Vagina (tissue), 2 donors: ENCODE measurements around the gene CRADD.

Source experiments
- POLR2AphosphoS5 ChIP-seq, 2 donors: sonication (generic); formaldehyde crosslinking; IDR thresholded peaks; one replicate each; pipeline ENCODE4 v1.9.0; 2017; ENCODE audit warnings: antibody characterized with exemption in 2 of 2, mild to moderate bottlenecking in 2 of 2, low read depth in 1 of 2; ENCODE audit not compliant: insufficient read depth in 1 of 2
- TF ChIP-seq, protein P1 (sequence below), 3 experiments: fragments of 450-650 bp in 2 of 3; fragments of 200-600 bp in 1 of 3; sonication (generic) in 1 of 3; IDR thresholded peaks; one replicate each; pipeline ENCODE4 v1.5.1; 2017 to 2019; ENCODE audit warnings: antibody characterized with exemption in 3 of 3, mild to moderate bottlenecking in 2 of 3, moderate library complexity in 2 of 3

DNA sequence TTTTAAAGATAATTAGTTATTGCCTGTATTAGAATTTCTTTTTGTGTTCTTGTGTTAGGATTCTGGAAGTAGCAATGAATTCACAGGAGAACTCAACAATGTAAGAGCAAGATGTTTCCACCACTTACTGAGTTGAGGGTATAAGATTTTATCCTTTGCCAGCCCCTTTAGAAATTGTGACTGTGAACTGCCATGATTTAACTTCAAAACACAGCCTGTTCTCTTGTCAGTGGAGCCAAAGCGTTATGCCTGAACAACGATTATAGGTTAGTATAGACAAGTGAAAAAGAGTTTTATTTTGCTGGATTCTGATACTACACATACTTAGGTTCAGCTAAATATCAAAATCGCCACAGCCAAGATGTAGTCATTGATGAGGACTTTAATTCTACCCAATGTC lies 101.6 kb downstream of the CRADD start:
- TF ChIP-seq POLR2AphosphoS5 (IDR thresholded peaks at IDR 0.05; ENCODE audit: insufficient read depth in 1 of 2, low read depth in 1 of 2) = no peak
- TF ChIP-seq, protein P1, sequence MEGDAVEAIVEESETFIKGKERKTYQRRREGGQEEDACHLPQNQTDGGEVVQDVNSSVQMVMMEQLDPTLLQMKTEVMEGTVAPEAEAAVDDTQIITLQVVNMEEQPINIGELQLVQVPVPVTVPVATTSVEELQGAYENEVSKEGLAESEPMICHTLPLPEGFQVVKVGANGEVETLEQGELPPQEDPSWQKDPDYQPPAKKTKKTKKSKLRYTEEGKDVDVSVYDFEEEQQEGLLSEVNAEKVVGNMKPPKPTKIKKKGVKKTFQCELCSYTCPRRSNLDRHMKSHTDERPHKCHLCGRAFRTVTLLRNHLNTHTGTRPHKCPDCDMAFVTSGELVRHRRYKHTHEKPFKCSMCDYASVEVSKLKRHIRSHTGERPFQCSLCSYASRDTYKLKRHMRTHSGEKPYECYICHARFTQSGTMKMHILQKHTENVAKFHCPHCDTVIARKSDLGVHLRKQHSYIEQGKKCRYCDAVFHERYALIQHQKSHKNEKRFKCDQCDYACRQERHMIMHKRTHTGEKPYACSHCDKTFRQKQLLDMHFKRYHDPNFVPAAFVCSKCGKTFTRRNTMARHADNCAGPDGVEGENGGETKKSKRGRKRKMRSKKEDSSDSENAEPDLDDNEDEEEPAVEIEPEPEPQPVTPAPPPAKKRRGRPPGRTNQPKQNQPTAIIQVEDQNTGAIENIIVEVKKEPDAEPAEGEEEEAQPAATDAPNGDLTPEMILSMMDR (IDR thresholded peaks at IDR 0.05) = no peak
